GM20431 (cell line): ENCODE data around the gene FAIM2.
"Not testable (repeated sequence)": the region's sequence is repeated elsewhere in the genome, so short reads cannot be mapped to it uniquely, and the experiment has no call there.

ENCODE experiments used
- in situ Hi-C: fragments of 300-500 bp; cut with MseI, MboI; formaldehyde crosslinking; loops from one replicate; pipeline ENCODE4 v1.15.0; 2020; ENCODE audit warnings: low sequenced_read_pairs; ENCODE audit not compliant: unreplicated experiment

The FAIM2 gene

DNA sequence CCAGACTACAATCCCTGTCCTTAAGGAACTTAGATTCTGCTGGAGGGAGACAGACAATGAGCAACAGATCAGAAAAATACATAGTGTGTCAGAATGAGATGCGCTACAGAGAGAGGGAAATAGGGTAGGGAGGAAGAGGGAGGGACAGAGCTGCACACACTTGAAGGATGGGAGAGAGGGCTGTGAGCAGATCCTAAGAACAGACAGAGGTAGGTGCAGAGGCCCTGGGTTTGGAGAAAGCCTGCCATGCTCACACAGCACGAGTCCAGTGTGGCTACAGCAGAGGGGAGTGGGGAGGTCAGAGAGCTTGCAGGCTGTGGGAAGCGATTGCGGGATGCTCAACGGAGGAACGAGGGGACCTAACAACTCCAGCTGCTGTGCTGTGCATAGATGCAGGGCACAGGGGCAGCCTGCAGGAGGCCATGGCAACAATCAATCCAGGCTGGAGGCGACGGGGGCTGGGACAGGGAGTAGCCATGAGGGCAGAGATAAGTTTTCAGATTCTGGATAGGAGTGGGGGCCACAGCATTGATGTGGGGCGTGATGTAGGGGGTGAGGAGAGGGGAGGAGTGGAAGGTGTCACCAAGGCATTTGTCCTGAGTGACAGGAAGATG is 20.7 kb downstream of the FAIM2 start:
- in situ Hi-C loops: no loop called here

DNA sequence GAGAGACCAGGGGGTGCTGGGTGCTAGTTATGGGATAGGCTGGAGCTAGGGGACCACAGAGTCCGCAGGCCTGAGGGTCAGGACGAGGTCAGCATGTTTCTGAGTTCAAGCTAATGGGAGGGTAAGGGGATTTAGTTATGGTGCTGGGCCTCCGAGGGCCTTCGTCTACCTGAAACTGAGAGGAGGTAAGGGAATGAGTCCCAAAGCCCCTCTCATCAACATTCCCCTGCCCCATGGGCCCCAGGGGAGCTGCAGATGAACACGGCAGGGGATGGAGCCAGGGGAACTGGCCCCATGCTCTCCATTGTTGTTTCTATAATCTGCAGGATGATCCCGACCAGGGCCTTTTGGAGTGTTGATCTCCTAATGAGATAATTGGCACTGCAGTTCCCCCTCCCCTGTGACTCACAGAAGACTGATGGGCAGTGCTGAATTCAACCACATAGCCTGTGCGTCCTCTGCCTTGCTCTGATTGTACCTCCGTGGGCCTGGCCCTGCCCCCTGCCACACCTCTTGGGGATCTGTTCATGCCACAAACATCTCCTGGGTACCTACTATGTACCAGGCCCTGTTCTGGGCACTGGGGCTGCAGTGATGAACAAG is 21.4 kb downstream of the FAIM2 start:
- in situ Hi-C loops: no loop called here

DNA sequence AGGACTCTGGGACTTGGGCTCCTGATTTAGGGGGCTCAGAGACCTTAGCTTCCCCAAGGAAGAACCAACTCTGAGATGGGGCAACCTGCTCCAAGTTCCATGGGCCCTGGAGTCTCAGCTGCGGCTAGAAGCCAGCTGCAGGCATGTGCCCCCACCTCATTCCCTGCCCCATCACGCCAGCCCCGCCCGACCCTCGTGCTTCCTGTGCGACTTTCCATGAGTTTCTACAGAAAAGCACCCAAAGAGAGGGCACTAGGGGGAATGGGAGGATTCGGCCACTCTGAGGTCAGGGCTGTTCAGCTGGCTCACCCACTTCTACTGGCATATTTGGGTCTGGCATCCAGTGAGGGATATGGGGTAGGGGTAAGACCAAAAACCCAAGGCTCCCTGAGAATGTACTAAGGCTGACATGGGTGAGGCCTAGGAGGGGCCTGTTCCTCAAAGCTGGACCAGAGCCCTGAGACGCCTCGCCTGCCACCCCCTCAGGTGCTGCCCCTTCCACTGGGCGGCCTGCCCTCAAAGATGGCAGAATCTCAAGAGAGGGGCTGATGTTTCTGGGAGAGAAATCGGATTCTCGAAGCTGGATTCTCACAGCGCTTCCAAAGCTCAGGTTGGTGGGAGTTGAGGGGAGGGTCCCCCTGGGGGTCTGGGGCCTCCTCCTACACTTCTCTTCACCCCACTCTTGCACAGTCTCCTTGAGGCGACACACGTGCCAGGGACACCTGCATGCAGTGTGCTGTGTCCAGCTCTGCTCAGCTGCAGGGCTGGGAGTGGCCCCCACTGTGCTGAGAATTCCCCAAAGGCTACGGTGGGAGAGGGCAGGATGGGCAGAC is 22.1 kb downstream of the FAIM2 start:
- in situ Hi-C loops: no loop called here

DNA sequence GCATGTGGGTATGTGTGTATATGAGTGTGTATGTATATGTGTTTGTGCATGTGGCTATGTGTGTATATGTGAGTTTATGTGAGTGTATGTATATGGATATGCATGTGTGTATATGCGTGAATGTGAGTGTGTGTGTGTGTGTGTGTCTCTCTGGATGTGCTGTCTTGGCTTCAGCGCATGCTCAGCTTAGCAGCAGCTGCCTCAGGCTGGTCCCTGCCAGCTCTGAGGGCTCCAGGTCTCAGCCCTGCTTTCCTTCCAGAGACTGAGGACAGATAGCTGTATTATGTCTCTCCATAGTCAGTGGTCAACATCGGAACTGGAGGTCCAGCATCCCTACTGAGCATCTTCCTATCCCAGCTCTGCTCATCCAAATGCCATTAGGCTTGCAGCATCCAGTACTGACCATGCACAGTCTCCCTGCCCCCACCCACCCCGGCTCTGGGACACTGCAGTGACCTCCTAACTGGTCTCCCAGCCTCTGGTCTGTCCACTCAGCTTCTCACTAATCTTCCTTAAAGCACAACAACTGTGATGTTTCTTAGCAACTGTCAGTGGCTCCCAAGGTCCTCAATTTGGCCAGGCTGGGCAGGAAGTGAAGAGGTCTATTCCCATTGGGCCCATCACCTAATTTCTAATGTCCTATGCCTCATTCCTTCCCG is 22.8 kb downstream of the FAIM2 start:
- in situ Hi-C loops: no loop called here

DNA sequence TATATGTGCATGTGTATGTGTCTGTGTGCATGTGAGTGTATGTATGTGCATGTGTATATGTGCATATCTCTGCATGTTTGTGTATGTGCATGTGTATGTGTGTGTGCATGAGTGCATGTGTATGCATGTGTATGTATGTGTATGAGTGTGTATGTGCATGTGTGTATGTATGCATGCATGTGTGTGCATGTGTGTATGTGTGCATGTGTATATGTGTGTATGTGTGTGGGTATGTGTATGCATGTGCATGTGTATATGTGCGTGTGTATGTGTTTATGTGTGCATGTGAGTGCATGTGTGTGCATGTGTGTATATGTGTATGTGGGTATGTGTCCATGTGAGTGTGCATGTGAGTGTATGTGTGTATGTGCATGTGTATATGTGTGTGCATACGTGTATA is 24.6 kb downstream of the FAIM2 start:
- in situ Hi-C loops: not testable (repeated sequence)

DNA sequence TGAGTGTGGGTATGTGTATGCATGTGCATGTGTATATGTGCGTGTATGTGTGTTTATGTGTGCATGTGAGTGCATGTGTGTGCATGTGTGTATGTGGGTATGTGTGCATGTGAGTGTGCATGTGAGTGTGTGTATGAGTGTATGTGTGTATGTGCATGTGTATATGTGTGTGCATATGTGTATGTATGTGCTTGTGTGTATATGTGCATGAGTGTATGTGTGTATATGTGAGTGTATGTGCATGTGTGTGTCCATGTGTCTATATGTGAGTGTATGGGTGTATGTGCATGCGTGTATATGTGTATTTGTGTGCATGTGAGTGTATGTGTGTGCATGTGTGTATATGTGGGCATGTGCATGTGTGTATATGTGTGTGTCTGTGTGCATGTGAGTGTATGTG is 25.7 kb downstream of the FAIM2 start:
- in situ Hi-C loops: no loop called here

DNA sequence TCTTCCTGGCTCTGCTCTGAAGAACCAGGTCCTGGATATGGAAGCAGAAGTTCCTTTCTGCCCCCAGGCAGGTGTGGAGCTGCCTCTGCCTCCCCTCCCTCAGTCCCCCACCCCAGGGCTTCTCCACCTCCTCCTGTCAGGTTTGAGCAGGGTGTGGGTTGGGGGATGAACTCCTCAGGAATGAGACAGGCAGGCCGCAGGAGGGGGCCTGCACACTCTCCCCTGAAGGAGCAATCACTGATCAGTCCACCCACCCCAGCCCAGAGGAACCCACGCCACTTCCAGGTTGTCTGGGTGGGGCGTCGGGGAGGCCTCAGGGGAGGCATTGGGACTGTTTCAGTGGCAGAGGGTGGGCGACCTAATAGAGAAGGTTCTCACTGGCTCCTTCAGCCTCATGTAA is 26.6 kb downstream of the FAIM2 start:
- in situ Hi-C loops: no loop called here

DNA sequence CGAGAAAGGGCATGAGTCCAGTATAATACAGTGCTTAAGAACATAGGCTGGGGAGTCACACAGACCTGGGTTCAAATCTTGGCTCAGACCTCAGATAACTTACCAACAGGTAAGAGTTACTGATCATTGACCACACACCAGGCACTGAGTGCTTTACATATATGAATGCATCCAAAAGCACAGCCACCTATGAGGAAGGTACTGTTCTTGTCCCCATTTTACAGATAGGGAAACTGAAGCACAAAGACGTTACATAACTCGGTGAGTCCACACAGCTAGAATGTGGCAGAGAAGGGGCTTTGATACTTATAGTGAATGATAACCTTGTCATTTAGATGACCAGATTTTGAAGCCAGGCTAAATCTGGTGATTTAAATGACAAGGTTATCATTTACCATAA is 27.6 kb downstream of the FAIM2 start:
- in situ Hi-C loops: no loop called here

DNA sequence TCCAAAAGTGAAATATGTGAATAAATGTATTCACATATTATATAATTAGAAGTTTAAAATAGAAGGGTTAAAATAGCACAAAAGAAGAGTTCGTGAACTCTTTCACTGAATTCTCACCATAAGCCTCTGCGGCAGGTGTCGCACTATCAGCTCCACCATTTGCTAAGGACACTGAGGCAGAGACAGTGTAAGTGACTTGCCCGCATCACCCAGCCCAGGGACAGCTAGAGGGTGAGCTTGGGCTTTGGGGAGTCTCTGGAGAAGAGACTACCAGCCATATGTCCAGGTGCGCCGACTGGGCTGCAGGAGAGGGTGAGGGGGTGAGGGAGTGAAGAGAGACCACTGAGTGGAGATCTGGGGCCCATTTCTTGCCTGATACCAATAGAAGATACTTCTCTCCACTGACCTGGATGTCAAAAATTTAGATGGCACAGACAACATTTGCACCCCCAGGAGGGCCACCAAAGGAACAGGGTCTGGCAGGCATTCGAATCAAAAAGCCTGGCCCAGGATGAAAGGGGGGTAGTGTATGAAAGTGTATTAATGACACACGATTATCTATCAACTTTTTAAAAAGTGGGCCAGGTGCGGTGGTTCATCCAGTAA is 28.5 kb downstream of the FAIM2 start:
- in situ Hi-C loops: no loop called here

DNA sequence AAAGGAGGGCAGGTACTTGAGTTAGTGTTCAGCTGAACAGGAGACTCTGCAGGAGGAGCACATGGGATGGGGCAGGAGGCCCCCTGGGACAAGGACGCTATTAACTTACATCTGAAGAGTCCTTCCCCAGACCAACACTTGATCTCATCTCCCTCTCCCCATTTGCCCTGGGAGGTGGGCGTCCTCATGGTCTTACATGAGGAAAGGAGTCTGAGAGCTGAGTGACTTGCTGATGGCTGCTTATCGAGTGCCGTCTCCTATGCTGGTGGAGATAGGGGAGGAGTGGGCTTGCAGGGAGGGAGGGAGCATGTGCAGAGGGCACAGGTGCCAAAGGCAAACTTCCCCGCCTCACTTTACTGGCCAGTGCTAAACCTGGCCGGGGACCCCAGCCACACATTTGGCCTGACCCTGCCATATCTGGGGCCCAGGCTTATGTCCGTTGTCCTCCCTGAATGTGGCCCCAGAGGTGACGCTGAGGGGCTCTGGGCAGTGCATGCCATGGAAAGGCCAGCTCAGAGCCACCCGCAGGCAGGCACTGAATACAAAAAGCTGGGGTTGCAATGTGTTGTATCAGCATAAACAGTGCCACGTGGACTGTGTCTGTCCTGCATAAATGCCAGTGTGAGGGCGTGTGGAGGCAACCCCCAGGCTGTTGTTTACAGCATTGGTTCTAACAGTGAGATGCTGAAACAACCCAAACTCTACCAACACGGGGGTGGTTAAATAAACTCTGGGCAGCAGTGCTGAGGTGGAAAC is 29.4 kb downstream of the FAIM2 start:
- in situ Hi-C loops: no loop called here

DNA sequence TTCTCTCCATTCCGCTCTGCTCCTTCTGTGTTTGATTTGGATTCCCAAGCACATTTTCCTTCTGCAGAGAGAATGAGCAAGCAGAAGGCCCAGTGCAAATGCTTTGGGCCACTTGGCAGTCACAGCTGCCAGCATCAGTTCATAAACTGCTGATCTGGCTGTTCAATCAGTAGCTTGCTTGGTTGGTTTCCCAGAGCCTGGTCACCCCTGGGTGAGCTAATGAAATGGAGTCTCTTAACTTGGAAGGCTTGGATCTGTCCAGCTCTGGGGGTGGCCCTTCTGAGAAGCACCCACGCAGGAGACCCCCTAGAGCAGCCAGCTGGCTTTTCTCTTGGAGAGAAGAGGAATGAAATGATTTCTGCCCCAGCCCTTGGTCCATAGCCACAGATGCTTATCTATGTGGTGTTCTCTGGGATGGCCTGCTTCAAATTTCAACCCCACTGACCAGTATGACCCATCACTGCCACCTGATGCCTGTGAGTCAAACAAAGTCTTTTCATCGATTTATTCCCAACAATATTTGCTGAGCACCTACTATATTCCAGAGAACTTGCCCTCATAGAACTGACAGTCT is 30.3 kb downstream of the FAIM2 start:
- in situ Hi-C loops: no loop called here

DNA sequence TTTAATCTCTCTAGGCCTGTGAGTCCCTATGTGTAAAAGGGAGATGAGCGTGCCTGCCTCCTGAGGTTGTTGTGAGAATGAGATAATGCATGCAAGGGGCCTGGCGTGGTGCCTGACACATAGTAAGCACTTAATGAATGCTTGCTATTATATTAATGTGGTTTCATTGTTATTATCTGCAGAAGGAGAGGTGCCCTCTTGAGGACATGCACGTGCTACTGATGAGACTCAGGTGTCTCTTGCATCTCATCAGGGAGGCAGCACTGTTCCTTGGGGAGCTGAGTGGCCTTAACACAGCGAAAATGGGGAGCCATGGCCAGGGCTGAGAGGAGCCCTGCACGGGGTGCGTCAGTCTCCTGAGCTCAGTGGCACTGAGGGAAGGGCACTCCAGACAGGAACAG is 30.9 kb downstream of the FAIM2 start:
- in situ Hi-C loops: no loop called here

DNA sequence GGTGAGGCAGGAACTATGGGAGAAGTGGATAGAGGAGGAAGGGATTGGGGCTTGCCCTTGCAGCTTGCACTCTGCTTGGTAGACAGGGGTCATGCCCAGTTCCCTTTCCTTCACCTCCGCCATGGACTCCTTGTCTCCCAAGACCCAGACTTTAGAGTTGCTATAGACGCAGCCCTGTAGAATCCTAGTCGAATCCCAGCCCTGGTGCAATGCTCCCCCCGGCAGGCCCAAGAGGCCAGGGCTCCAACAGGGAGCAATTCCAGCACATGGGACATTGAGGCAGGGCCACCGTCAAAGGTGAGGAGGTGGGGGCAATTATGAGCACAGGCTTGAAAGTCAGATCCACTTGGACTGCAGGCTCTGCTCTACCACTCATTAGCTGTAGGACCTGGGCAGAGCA is 31.3 kb downstream of the FAIM2 start:
- in situ Hi-C loops: no loop called here

DNA sequence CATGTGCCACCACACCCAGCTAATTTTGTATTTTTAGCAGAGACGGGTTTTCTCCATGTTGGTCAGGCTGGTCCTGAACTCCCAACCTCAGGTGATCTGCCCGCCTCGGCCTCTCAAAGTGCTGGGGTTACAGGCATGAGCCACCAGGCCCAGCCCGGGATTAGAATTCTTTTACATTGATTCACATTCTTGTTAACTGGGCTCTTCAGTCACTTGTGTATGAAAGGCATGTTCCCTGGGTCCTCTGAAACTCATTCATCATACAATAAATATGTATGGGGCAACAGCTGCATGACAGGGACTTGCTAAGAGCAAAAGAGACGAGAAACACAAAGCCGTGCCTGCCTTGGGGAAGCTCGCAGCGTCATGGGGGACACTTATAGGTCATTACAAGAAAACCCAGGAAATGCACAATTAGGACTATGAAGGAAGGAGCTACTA is 31.9 kb downstream of the FAIM2 start:
- in situ Hi-C loops: not testable (repeated sequence)

DNA sequence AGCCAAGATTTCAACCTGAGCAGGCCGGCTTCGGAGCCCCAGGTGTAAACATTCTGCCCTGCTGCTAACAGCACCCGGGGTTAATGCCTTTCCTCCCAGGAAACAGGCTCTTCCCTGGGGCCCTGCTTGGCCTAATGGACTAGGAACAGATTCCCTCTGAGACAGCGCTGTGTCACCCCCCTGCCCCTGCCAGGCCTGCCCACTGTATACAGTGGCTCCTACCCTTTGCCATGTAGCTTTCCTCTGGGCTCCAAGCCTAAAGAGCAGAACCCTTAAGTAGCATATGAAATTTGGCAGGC is 32.5 kb downstream of the FAIM2 start:
- in situ Hi-C loops: no loop called here

DNA sequence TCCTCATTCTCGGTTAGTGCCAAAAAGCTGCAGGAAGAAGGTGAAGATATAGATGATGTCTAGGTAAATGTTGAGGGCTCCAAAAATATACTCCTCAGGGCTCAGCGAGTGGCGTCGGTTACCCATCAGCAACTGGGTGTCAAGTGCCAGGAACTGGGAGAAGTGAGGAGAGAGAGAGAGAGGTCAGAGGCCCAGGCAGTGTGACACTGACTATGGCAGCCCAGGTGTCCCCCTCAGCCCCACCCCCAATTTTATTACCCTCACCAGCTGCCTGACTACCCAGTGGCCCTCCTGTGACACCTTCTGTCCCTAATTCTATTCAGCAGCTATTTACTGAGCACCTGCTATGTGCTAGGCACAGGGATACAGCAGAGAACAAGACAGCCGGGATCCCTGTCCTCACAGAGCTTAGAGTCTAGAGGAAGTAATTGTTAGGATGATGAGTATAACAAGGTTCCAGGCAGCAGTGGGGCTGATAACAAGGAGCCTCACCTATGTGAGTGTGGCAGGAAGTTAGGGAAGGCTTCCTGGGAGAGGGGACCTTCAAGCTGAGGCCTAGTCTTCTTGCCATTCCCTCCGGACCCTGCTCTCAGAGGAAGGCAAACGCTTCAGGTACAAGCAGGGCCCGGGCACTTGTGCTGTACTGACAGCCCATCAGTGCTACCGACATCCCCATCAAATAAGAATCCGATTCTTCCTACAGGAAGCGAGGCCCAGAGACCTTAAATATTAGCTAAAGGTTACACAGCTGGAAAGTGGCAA is 33.0 kb downstream of the FAIM2 start:
- in situ Hi-C loops: no loop called here

DNA sequence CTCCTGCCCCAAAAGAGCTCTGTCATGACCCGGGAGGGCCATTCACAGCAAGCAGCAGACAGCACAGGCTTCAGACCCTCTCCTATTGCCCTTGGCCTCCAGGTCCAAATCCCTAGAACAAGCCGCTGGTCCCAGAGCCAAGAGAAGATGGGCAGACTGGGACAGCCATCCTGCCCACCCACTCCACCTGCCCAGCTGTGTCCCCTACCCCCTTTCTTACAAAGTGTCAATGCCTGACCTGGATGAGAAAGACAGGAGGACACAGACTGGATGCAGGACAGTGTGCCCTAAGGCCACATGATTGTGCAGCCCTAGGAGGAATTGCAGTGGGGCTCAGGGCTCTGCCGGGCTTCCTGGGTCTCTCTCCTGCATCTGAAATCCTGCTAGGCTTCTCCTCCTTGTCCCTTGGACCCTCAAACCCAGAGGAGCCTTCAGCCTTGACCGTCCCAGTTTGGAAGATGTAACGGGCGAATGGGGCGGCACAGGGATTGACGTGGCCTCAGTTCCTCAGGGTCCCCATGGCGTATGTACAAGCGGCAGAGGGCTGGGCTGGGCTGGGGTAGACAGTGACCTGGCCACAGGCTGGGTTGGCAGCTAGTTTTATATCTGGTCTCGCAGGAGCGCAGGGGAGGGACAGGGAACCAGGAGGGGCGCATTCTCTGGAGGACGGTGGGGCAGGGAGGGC is 33.7 kb downstream of the FAIM2 start:
- in situ Hi-C loops: no loop called here
